HG03135 (cell line): ENCODE data around the gene TRPM2.

Experiments
- ATAC-seq: cut with Tn5 transposase; IDR thresholded peaks from one replicate; pipeline ENCODE4 v1.9.1; 2021; ENCODE audit warnings: mild to moderate bottlenecking, moderate library complexity; ENCODE audit not compliant: unreplicated experiment

The TRPM2 gene

DNA sequence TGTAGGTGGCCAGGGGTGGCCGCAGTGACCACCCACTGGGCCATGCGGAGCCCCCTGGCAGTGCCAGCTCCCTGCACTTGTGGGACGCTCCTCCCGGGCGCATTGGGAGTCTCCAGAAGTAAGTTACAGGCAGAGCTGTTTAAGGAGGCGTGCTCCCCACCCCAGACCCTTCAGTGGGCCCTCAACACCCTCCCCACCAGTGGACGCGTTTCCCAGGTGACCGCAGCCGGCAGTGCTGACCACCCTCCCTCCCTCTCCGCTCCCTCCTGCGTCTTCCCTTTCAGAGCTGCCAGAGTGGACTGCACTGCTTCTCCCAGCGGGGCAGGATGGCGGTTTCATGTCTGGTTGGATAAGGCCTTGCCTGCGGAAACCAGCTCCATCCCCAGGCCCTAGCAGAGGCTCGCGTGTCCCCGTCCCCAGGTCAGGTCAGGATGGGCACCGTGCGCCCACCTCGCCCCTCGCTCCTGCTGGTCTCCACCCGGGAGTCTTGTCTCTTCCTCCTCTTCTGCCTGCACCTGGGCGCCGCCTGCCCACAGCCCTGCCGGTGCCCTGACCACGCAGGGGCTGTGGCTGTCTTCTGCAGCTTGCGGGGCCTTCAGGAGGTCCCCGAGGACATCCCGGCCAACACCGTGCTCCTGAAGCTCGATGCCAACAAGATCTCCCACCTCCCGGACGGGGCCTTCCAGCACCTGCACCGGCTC lies 102.9 kb downstream of the TRPM2 start:
- ATAC-seq: no peak

GRCh38 chr21:44456915-44457736 lies 103.7 kb downstream of the TRPM2 start:
- no peak for ATAC-seq

- ATAC-seq: no peak
These were observed 105.7 kb downstream of the TRPM2 start for GRCh38 chr21:44458971-44459711.

DNA sequence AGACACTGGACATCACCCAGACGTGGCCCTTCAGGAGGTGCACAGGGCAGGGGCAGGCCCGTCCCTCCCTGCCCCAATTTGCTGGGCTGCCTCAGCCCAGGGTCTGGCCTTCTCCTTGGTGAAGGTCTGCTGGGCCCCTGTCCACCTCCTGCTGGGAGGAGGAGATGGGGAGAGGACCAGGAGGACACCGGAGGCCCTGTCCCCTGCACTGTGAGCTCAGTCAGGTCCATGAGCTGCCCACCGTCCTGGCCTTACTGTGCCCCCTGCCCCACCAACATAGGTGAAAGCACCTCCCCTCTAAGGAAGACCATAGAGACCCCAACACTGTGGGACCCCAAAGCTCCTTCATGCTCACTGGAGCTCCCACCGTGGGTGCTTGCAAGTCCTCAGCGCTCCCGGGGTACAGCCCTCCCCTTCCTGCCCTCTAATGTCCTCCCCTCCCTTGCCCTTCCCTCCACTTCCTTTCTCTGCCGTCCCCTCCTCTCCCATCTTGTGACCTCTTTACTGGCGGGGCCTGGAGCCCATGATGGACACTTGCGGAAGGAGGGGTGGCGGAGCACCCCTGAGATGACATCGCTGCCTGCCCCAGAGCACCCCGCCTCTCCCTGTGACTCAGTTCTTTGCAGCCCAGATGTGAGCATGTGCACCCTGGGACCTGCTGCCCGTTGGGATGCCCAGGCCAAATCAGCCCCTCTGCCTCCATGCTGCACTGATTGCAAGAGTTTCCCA lies 106.5 kb downstream of the TRPM2 start:
- no peak for ATAC-seq

DNA sequence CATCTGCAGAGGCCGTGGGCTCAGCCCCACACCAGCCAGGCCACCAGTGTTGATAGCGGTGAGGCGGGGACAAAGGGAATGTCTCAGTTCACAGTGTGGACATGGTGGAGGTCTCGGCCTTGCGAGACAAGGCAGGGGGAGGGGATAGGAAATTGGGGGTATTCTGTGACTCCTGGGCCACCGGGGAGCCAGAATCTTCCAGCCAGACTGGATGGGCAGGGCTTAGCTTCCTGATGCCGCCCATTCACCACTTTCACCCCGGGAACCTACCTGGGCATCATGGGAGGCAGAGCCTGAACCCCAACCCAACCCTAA lies 107.0 kb downstream of the TRPM2 start:
- no peak for ATAC-seq

DNA sequence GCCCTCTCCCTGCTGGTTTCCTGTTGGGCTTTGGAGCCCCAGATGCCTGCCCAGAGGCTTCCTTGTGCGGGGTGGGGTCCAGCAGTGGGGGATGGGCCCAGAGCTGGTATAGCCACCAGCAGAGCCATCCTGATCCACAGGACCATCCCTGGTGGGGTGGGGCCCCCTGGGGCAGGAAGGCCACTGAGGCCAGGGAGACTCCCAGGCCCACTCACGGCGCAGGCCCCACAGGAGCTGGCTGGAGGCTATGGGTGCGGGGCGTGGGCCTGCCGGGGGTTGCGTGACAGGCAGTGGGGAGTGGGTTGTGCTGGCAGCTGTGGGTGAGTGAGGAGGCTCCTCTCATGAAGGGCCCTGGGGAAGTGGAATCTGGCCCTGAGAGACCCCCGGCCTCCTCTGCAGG lies 107.6 kb downstream of the TRPM2 start:
- no peak for ATAC-seq

- no peak for ATAC-seq
These were observed 108.1 kb downstream of the TRPM2 start for GRCh38 chr21:44461464-44462001.

DNA sequence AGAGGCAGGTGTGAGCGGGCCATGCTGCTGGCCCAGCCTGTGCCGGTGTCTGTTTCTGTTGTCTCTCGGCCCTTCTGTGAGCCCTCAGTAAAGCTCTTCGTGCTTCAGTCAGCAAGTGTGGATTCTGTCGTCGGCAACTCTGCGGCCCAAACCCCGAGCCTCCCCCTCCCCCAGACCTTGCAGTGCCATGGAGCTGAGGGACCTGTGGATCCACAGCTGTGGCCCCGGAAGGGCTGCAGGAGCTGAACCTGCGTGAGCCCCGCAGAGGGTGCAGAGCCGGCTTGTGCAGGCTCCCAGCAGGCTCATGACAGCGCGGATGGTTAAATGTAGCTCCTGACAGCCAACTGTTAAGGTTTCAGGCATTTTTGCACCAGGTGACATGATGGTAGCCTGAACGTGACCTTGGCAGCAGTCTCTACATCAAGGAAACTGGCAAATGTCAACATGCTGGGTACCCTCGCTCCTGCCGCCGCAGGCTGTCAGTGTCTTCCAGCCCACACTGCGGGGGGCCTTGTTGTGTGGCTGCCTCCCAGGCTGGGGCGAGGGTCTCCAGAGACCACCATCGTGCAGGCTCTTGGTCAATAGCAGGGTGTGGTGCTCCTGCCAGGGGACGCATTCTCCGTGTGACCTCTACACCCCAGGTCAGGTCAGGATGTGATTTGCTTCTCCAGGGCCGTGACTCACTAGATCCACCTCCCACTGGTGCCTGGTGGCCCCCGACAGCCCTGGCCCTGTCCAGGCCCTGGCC lies 108.8 kb downstream of the TRPM2 start:
- no peak for ATAC-seq

DNA sequence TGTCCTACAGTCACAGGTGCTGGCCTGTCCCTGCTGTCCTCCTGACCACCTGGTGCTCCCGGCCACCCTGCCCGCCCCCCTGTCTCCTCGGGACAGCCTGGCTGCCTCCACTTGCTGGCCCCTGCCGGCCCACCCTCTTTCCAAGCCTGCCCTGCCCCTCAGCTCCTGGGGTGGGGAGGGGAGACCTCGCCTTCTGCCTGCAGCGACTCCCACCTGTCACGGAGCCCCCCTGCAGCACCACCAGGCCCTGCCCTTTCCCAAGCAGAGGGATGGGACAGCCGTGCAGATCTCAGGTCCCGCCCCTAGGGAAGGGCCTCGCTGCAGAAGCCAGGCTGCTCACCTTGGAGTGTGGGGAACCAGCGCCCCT lies 109.4 kb downstream of the TRPM2 start:
- no peak for ATAC-seq

DNA sequence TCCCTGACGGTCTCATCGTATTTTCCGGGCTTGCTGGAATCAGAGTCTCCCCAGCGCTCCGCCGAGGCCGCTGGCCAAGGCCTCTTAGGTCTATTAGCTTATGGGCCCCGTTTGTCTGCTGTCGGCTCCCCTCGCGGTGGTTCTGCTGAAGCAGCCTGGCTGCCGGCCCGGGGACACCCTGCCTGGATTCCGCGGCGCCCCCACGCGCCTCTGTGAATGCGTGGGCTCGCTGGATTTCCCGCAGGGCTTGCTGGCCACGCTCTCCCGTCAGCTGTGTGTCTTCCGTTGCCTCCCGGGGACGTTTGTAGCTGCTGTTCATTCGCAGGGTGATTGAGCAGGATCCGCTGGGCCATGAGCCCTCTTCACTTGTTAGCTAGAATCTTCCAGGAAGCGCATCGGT lies 110.3 kb downstream of the TRPM2 start:
- ATAC-seq: no peak

- ATAC-seq: no peak
These were observed 110.9 kb downstream of the TRPM2 start for GRCh38 chr21:44464351-44464750.

DNA sequence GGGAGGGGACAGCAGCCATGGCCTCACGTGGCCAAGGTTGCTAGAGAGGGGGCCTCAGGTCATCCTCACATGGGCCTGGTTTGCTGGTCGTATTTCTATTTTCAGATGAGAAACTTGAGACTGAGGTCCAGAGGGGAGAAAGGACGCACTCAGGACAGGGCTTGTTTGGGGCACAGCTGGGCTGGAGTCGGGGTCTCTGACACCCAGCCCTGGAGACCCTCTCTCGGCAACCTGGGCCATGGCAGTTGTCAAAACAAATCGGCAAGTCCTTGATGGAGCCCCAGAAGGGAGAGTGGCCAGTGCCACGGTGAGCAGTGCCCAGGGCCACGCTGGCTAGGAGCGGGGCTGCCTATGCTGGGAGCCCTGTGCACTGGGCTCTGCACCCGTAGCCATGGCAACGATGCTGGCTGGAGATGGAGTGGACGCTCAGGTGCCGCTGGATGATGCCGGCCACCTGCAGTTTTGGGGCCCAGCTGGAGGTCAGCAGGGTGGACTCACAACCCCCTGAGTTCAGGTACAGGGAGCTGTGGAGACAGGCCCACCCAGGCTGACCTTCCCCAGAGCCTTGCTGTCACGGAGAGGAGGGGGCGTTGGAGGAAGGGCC lies 113.0 kb downstream of the TRPM2 start:
- ATAC-seq: no peak

DNA sequence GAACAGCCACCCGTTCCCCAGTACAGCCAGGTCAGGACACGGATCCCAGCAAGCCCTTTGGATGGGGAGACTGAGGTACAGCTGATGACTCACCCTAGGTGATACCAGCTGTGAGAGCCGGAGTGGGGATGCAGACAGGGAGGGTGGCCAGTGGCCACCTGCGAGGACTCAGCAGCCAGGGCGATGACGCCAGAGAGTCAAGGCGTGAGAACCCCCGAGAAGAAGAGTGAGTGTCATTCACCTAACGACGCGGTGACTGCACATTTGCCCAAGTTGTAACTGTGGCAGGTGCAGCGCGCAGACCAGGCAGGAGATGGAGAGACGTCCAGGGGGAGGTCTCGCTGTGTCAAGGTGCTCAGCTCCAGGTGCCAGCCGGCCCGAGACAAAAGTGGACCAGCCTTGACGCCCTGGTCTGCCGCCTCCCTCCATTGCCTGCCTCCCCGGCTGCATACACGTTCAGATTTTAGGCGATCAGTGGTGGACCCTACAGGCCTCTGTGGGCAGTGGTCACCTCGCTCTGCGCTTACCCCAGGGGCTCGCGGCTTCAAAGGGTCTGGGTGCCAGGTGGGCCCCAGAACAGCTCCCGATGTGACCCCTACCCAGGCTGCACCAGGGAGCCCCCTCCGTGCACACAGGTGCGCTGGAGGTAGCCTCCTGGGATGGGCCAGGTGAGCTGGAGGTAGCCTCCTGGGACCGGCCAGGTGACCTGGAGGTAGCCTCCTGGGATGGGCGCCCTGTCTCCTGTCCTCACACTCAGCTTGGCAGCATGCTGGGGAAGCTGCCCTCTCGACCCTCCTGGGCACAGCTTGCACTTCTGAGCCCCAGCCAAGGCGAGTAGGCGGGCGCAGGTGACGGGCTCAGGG lies 113.8 kb downstream of the TRPM2 start:
- ATAC-seq: no peak

- ATAC-seq: no peak
These were observed 114.4 kb downstream of the TRPM2 start for GRCh38 chr21:44467859-44468195.

GRCh38 chr21:44471341-44471740 lies 117.9 kb downstream of the TRPM2 start:
- ATAC-seq: no peak

DNA sequence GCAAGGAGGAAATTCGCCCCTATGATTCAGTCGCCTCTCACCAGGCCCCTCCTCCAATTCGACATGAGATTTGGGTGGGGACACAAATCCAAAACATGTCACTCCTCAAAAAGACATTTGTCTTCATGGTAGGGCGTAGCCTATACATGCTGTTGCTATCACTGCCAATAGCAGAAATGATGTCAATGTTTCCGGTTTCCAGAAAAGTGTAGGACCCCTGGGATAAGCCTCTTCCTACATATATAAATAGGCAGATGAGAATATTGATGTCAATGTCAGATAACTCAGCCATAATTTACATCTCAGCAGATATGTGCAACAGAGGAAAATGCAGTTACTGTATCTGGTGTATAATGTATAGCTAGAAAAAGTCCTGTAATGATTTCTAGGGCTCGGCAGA lies 118.6 kb downstream of the TRPM2 start:
- ATAC-seq: no peak

DNA sequence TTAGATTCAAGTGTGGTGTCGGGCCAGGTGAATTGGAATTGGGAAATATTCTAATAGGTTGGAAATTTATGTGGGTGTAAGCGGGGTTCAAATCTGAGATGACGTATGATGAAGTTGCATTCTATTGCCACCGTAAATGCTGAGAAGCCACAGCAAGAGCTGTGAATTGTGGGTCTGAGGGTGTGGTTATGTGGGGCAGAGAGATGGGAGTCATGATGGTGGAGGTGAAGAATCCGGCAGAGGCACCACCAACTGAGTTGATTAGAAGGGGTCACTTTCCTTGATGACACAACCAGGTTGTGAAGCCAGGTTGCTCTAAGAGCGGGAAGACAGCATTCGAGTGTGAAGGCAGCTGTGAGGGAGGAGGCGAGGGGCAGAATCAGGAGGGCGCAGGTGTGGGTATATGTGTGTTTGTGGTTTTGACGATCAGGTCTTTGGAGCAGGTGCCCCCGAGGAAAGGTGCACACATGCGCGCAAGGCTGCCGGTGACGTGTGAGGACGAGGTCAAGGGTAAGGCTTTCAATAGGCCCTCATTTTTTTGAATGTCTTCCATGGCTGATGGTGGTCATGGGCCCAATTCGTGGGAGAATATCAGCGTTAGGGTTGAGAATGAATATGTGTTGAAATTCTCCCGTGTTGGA lies 120.6 kb downstream of the TRPM2 start:
- ATAC-seq: no peak

DNA sequence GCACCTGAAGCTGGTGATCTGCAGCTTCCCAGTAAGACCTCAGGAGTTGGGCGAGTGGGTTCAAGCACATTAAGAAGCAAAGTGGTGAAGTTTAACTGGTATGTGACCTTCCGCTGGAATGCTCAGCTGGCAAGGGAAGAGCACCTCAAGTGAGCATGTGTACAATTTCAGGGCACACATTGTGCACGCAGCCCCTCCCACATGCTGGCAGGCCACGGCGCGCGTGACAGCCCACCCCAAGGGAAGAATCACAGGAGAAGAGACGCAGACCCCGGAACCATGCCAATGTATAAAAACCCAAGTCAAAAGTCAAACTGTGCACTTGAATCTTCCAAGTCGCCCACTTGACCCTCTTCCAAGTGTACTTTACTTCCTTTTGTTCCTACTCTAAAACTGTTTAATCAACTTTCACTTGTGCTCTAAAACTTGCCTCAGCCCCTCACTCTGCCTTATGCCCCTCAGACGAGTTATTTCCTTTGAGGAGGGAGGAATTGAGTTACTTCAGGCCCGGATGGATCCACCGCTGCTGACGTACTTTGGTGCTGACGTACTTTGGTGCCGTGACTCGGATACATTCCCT lies 121.9 kb downstream of the TRPM2 start:
- no peak for ATAC-seq
